ENCODE measurements around the gene JSRP1.

The JSRP1 gene

DNA sequence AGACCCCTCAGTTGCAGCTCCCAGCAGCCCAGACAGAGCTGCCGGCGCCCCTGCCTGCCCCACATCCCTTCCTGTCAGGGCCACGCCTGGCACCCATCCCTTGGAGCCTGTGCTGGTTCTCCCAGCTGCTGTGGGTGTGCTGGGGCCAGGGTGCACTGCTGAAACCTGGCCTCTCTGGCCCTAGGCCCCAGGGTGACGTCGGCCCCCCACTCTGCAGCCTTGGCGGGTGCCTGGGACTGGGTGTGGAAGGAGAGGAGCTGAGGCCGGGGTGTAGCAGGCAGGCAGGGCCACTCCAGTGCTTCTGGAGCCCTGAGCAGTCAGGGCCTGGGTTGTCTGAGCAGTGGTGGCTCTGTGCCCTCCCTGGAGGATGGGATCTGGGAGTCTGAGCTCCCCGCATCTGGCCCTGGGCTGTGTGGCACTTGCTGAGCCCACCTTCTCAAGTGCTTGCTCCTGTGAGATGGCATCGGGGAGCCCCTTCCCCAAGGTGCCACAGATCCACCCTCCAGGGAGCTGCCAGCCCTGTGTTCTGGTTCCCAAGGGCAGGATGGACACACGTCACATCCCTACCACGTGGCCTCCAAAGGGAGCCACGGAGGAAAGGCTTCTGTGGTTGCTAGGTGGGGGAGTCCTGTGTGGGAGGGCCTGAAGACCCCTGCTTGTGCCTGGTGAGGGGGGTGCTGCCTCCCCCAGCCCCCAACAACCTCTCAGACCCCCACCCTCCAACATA lies 25.2 kb downstream of the JSRP1 start:
- DNase-seq: no peak

DNA sequence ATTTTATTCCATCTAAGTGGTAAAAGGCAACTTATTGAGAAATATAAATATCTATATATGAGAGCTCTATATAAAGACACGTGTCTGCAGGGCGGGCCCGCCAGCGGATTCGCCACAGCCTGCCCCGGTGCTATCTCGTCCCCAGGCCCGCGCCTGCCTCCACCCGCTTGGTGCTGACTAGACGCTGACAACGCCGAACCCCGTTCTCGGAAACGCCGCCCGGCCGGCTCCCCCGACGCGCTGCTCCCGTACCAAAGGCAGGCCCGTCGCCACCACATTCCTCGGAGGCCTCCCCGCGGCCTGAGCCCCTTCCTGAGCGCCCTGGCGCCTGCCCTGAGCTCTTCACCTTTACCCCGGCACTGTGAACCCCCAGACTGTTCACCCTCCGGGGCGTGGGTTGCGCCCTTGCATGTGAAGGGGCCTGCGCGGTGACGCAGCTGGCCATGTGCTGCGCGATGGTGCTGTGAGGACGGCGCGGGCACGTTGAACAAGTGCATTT lies 26.1 kb downstream of the JSRP1 start:
- no peak for DNase-seq

DNA sequence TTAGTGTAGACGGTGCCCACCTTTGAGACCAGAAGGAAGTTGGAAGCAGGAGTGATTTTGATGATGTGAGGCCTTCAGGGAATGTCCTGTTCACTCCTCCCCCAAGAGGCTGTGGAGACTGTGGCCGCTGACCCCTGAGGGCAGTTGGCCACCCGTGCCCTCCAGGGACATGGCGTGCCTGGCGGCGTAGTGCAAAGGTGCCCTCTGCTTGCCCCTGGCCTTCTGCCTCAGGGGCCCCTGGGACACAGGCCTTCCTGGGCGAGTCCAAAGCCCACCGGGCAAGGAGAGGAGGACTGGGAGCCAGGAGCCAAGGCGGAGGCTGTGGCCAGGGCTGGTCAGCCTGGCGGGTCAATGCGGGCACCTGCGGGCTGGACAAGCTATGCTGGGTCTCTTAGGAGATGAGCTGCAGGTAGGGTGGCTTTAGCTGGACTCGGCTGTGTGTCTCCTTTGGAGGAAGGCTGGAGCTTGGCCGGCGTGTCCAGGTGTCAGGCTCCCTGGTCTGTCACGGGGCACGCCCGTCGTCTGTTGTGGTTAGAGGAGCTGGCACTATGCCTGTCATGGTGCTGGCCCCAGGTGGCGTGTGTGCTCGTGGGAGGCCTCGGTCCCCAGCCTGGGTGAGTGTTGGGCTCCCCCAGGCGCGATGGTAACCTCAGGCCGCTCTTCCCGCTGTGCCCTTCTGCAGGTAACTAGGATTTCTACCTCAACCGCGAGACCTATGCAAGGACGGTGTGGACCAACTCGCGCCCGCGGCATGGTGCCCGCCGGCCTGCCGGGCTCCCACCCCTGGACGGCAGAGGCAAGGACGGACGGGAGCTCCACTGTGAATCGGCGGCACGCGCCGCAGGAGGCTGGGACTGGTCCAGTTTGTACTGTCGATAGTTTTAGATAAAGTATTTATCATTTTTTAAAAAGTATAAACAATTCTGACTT lies 26.8 kb downstream of the JSRP1 start:
- no peak for DNase-seq

DNA sequence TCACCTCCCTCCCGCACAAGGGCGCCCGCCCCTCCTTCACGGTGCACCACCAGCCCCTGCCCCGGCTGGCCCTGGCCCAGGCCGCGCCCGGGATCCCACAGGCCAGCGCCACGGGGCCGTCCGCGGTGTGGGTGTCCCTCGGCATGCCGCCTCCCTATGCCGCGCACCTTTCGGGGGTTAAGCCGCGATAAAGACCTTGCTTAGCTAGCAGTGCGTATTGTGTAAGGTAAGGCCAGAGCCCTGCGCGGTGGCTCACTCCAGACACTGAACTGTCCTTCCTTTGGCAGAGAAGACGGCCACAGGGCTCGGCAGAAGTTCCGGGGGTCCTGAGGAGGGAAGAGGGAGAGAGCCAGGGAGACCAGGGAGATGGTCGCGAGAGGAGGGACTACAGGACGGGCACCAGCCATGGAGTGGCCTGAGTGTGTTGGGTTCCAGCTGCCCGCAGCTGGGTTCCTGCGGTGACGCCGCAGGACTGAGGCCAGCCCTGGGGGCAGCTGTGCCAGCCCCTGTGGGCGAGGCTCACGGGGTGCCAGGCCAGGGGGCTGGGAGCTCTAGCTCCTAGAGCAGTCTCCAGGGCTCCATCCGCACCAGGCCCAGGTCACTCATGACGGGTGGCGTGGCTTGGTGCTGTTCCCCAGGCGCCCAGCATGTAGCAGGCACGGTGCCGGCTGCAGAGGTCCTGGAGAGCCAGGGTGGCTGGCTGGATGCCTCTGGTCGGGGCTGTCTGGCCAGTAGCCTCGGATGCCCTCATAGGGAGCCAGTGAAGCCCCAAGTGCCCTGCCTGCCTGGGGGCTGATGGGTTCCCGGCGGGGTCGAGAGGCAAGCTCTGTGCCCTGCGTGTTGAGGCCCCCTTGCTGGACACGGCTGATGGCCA lies 27.8 kb downstream of the JSRP1 start:
- no peak for DNase-seq

DNA sequence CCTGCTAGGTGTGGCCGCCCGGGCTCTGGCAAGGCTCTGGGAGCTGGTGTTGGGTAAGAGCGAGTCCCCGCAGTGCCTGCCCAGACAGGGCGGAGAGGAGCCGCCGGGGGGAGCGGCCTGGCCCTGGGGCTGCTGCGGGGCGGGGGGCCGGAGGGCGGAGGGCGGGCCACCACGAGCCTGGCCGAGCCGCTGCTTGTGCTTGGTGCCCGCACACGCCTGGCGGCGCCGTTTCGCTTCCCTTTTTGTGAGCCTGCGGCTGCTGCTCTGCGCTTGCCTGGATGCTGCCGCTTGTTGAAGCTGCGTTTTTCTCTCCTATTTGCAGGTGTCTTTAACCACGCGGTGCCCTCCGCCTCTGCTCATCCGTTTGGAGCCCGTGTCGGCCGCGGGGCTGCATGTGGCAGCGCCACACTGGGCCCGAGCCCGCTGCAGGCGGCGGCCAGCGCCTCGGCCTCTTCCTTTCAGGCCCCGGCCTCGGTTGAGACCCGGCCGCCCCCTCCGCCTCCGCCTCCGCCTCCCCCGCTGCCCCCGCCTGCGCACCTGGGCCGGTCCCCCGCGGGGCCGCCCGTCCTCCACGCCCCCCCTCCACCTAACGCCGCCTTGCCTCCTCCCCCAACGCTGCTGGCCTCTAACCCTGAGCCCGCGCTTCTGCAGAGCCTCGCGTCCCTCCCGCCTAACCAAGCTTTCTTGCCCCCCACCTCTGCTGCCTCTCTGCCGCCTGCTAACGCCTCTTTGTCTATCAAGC lies 28.6 kb downstream of the JSRP1 start:
- no peak for DNase-seq

DNA sequence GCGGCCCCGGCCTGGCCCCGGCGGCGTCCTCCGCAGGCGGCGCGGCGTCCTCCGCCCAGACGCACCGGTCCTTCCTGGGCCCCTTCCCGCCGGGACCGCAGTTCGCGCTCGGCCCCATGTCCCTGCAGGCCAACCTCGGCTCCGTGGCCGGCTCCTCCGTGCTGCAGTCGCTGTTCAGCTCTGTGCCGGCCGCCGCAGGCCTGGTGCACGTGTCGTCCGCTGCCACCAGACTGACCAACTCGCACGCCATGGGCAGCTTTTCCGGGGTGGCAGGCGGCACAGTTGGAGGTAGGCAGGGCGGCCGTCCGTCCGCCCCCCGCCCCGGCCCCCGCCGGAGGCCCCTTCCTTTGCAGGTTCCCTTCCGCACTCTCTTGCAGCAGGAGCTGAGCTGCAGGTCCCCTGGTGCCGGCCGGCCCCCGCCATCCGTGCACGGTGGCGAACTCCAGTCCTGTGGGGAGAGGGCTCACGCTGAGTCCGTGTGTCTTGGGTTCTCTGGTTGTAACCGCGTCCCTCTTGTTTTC lies 29.3 kb downstream of the JSRP1 start:
- no peak for DNase-seq

DNA sequence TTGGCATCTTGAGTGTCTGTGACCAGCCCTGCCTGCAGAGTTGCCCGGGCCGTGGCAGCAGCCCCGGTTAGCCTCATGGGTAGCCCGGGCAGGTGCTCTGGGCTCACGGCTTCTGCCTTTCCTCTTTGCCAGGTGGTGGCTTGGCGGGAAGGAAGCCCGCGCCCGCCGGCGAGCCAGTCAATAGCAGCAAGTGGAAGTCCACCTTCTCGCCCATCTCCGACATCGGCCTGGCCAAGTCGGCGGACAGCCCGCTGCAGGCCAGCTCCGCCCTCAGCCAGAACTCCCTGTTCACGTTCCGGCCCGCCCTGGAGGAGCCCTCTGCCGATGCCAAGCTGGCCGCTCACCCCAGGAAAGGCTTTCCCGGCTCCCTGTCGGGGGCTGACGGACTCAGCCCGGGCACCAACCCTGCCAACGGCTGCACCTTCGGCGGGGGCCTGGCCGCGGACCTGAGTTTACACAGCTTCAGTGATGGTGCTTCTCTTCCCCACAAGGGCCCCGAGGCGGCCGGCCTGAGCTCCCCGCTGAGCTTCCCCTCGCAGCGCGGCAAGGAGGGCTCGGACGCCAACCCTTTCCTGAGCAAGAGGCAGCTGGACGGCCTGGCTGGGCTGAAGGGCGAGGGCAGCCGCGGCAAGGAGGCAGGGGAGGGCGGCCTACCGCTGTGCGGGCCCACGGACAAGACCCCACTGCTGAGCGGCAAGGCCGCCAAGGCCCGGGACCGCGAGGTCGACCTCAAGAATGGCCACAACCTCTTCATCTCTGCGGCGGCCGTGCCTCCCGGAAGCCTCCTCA lies 30.0 kb downstream of the JSRP1 start:
- DNase-seq: no peak

DNA sequence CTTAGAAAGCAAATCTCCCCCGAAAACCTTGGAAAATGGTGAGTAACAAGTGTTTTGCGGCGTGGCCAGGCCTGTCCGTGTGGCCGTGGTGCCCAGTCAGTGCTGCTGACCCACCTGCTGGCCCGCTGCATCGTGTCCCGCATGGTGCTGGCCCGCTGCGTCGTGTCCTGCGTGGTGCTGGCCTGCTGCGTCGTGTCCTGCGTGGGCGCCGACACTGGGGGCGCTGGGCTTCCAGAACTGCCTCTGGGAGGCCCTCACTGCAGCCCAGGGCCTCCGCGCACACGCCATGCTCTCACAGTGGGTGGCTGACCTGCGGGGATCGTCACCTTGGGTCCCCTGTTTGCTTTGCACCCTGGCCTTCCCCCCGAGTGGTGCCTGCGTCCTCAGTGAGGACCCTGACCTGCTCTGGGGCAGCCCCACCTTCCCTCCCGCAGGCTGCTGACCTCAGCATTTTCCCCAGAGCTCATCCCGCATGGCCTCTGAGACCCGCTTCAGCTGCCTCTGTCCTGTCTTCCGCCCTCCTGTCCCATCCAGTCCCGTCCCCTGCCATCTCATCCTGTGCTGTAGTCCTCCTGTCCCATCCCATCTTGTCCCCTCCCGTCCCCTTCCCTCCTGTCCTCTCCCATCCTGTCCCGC lies 30.7 kb downstream of the JSRP1 start:
- DNase-seq: no peak

DNA sequence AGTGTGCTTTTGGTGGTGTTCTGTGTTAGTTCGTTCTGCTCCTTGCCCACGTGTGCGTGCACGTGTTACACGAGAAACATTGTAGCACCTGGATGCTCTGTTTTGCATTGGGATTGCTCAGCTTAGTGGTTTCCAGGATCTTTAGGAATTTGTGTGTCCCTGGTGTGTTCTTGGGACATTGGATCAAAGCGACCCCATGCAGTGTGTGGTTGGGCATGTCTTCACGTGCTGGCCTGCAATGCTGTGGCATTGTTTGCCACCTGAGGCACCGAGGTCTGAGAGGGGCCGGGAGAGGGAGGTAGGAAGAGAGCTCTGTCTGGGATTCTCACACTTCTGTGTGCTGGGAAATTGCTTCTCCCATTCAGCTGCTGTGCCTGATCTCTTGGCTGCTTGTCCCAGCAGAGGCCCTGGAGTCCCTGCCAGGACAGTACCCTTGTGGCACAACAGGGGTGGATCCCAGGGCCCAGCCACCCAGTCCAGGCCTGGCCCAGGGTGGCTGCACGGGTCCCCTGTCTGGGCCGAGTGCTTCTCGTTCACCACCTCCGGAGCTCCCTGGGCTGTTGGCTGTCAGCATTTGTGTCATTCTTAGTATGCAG lies 31.4 kb downstream of the JSRP1 start:
- DNase-seq: no peak

DNA sequence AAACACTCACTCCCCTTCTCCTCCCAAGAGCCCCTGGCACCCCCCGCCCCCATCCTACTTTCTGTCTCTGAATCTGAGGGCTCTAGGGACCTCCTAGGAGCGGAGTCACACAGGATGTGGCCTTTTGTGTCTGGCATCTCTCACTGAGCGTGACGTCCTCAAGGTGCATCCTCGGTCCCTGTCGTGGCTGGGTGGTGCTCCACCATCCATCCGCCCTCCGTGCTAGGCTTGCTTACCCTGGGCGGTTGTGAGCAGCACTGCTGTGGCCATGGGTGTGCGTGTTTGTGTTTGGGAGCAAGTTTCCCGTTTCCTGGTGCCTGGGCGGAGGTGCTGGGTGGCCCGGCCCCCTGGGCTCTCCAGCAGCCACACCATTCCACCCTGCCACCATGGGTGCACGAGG lies 32.3 kb downstream of the JSRP1 start:
- DNase-seq: no peak

DNA sequence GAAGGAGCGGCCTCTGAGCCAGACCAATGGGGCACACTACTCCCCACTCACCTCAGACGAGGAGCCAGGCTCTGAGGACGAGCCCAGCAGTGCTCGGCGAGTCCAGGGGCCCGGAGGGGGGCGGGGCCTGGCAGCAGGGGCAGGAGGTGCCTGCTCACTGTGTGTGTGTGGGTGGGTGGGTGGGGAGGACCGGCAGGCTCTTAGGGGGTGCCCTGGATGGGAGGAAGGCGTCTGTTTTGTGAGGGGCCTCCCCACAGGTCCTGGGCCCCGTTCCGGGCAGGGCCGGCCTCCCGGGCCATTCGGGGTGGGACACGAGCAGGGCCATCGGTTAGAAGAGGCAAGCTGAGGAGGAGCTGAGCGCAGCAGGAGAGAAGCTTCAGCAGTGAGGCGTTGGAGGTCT lies 32.8 kb downstream of the JSRP1 start:
- DNase-seq: no peak

DNA sequence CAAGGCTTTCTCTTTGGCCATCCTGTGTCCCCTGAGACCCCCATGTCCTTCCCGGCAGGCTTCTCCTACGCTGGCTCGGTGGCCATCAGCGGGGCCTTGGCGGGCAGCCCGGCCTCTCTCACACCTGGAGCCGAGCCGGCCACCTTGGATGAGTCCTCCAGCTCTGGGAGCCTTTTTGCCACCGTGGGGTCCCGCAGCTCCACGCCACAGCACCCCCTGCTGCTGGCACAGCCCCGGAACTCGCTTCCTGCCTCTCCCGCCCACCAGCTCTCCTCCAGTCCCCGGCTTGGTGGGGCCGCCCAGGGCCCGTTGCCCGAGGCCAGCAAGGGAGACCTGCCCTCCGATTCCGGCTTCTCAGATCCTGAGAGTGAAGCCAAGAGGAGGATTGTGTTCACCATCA lies 34.3 kb downstream of the JSRP1 start:
- no peak for DNase-seq

DNA sequence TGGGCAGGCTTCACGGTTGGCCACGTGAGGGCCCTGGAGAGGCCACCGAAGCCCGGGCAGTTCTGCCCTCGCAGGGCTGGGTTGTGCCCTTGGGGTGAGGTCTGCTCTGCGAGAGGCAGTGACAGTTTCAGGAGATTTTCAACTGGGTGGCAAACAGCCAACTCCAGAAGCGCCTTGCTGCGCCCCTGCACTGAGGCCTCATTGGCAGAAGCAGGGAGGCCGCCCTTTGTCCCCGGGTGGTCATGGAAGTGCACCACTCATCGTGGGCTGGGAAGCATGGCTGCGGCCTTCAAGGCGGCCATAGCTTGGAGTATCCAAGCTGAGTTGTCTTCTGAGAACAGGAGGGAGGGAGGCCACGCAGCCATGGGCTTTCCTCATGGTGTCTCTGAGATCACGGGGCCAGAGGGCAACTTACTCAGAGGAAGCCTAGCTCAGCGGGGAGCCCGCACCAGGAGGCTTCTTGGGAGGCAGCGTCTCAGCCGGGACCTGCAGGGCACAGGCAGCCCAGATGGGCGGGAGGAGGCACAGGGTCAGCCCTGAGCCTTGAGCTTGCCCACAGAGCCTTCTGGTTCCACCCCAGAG lies 34.9 kb downstream of the JSRP1 start:
- DNase-seq: no peak

DNA sequence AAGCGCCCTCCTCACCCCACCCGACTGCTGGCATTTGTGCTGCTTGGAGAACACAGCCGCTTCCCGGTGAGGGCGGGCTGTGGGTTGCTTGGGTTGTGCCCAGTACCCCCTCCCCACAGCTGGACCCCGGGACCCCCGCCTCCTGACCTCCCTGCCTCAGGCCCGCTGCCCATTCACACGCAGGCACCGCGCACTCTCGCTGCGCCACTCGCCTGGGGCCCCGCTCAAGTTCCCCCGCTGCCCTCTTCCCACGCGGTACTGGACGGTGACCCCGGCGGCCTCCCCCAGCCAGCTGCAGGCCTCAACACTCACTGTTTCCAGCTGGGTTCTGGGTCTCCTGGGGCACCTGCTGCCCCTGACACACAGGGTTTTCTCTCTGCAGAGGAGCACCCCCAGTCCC lies 36.5 kb downstream of the JSRP1 start:
- DNase-seq: no peak

DNA sequence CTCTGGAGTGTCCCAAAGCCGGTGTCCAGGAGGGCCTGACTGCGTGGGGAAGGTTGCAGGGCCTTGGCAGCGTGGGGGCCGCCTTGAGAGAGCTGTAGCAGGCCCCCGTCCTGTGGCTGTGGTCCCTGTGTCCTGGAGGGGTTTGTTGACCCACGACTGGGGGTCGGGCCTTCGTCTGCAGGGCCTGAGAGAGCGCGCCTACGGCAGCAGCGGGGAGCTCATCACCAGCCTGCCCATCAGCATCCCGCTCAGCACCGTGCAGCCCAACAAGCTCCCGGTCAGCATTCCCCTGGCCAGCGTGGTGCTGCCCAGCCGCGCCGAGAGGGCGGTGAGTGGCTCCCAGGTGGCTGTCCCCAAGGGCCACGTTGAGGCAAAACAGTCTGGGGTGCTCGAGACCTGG lies 38.6 kb downstream of the JSRP1 start:
- DNase-seq: no peak

DNA sequence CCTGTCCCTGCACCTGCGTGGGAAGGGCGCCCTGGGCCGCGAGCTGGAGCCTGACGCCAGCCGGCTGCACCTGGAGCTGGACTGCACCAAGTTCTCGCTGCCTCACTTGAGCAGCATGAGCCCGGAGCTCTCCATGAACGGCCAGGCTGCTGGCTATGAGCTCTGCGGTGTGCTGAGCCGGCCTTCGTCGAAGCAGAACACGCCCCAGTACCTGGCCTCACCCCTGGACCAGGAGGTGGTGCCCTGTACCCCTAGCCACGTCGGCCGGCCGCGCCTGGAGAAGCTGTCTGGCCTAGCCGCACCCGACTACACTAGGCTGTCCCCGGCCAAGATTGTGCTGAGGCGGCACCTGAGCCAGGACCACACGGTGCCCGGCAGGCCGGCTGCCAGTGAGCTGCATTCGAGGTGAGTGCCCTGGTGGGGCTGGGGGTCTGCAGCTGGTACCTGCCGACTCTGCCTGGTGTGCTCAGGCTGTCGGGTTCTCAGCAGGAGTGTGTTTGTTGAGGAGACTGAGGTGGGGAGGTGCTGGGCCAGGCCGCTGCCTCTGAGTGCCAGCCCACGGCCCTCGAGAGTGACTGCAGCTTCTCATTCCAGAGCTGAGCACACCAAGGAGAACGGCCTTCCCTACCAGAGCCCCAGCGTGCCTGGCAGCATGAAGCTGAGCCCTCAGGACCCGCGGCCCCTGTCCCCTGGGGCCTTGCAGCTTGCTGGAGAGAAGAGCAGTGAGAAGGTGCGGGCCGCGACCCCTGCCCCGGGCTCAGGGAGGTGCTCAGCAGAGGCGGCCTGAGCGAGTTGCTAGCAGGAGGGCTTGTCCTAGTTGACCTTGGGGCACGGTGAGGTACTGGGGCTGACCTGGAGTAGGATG lies 39.6 kb downstream of the JSRP1 start:
- no peak for DNase-seq

DNA sequence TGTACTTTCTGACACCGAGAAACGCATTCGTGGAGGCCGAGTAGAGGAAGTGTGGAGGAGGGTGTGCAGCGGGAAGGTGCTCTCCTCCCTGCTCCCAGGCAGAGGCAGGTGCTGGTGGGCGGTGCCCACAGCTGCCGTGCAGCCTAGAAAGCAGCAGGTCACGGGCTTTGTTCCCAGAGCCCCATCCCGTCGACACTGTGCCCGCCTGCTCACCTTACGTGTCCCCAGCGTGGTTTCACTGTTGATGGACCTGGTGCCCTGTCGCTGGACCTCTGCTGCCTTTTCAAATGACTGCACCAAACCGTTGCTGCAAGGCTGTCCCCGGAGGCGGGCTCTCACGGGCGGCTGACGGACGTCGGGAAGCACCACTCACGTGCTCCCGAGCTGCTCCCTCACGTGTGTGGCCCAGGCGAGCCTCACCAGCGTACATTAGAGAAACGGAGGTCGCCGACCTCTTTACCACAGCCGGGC lies 40.9 kb downstream of the JSRP1 start:
- DNase-seq: no peak

DNA sequence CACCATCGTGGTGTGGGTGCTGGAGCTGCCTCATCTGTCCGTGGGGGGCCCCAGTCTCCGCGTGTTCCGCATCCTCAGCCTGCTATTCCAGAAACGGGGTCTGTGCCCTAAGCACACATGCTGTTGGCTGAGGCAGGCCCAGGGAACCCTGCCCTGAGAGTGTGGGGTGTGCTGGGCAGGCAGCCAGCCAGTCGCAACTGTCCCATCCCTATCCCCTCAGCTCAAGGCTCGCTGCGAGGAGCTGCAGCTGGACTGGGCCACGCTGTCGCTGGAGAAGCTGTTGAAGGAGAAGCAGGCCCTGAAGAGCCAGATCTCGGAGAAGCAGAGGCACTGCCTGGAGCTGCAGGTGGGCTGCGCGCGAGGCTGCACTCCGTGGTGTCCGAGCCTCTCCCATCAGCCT lies 42.0 kb downstream of the JSRP1 start:
- no peak for DNase-seq

DNA sequence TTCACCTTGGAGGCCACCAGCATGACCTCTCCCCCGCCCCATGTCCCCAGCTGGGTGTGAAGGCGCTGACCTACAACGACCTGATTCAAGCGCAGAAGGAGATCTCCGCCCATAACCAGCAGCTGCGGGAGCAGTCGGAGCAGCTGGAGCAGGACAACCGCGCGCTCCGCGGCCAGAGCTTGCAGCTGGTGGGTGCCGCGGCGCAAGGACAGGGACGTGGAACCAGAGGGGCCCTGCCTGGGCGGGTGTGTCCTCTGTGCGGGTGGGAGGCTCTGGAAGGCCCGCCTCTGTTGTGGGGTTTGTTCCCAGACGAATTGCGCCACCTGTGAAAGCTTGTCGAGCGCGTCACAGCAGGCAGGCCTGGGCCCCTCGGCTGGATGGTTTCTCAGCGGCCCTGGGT lies 42.4 kb downstream of the JSRP1 start:
- no peak for DNase-seq
